ENCODE results near the gene SLC34A3. TPM values are rescaled to one million over a fixed set of nuclear protein-coding genes. Genes with fewer than 3 reads are reported as not detected.

SLC34A3 gene
- total and polyA plus RNA-seq, 2 donors = 0.05 TPM; not detected in 1

DNA sequence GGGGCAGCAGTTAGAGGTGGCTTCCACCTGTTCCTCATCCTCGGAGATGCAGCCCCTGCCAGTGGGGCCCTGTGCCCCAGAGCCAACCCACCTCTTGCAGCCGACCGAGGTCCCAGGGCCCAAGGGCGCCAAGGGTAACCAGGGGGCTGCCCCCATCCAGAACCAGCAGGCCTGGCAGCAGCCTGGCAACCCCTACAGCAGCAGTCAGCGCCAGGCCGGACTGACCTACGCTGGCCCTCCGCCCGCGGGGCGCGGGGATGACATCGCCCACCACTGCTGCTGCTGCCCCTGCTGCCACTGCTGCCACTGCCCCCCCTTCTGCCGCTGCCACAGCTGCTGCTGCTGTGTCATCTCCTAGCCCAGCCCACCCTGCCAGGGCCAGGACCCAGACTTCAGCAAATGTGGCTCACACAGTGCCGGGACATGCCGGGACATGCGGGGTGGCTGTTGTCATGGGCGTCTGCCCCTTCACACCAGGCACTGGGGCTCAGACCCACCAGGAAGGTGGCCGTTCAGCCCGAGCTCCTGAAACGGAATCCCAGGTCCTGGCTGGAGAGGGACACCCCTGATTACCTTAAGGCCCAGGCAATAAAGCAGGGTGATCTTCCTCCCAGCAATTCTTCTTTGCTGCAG is 4.9 kb upstream of the SLC34A3 start:
- Histone ChIP-seq H3K27ac (ENCODE audit: low read depth) (no peak overlapping the region), H3K4me3 (ENCODE audit: low read depth, low read length) (no peak overlapping the region), H3K4me1 (ENCODE audit: insufficient read depth) (peaks cover 2% of the 10 kb centered on the region), H3K36me3 (ENCODE audit: insufficient read depth) (no peaks in the 10 kb centered on the region)
- no peak for DNase-seq (ENCODE audit: extremely low spot score)
- 78% methylated on average over 21 of the region's 21 CpGs for WGBS

- H3K27ac ChIP-seq (ENCODE audit: low read depth) = no peak overlapping the region
These were observed 4.2 kb upstream of the SLC34A3 start for GRCh38 chr9:137226338-137227053.

DNA sequence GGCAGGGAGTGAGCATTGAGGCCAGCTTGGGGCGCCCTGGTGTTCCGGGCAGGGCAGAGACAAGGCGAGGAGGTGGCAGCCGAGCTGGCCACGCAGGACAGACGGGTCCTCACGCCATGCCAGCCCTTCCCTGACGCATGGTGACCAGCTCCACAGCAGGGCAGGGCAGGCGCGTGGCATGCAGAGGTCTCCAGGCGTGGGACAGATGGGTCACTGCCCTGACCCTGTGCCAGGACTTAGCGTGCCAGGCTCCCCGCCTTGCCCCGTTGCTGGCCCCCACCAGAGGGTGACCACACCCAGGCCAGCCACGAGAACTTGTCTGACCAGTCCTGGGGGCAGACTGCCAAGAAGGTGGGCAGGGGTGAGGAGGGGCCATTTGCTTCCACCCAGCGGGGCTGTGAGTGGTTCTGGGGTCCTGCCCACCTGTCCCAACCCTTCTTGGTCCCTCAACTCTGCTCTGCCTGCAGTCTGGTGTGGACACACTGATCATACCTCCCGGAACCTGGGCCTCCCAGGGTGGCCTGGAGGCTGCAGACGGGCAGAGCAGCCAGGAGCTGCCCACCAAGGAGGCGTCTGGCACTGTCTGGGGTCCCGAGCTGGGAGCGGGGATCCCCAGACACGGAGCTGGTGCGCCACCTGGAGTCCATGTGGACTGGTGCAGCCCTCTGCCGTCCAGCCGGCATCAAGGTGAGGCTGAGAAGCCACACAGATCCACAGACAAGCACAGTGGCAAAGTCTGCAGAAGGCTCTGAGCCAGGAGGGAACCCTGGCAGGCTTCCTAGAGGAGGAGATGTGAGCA is 3.4 kb upstream of the SLC34A3 start, which contains the start of gene RNF224:
TSS of gene RNF224 (plus strand) at position 449 of the 799 bp plus-strand sequence. CDS start 834 bp downstream, outside the sequence.
- H3K4me3 ChIP-seq (ENCODE audit: low read depth, low read length) = no peak within 1 kb of the TSS

More at GRCh38 chr9:137226338-137227053, 4.2 kb upstream of the SLC34A3 start:
- Histone ChIP-seq H3K36me3 (ENCODE audit: insufficient read depth) (no peaks in the 10 kb centered on the region), H3K4me1 (ENCODE audit: insufficient read depth) (peaks cover 2% of the 10 kb centered on the region), H3K4me3 (ENCODE audit: low read depth, low read length) (no peak overlapping the region)
- DNase-seq (ENCODE audit: extremely low spot score) = no peak
- 66% methylated on average over 18 of the region's 18 CpGs for WGBS

DNA sequence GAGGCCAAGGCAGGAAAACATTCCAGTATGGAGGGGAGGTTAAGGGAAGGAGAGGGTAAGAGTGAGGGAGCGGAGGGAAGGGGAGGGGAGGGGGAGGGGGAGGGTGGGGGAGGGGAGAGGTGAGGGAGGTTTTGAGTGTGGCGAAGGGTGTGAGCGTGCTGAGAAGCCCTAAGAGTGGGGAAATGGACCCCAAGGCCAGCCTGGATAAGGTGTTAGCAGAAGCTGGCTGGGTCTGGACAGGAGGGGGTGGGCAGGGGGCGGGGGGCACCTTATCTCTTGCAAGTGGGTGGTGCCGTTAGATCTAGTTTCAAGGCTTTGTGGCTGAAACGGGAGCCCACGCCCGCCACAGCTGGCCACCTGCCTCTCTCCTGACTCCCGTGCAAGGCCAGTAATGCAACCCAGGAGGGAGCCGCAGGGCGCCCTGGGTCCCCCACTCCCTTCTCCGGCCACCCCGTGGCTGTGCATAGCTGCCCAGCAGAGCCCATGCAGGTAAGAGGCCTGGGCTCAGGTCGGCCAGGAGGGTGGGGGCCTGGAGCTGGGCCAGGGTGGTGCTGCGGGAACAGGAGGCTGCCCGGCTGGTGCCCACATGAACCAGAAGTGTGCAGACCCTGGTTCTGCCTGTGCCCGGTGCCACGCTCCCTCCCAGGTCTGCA is 2.7 kb upstream of the SLC34A3 start:
- 36% methylated on average over 18 of the region's 18 CpGs for WGBS
- Histone ChIP-seq H3K36me3 (ENCODE audit: insufficient read depth) (no peaks in the 10 kb centered on the region), H3K4me1 (ENCODE audit: insufficient read depth) (peaks cover 2% of the 10 kb centered on the region), H3K27ac (ENCODE audit: low read depth) (no peak overlapping the region), H3K4me3 (ENCODE audit: low read depth, low read length) (no peak overlapping the region)
- DNase-seq (ENCODE audit: extremely low spot score) = no peak

More for the DNA sequence above, 3.4 kb upstream of the SLC34A3 start, which contains the start of gene RNF224:
- no peak for DNase-seq (ENCODE audit: extremely low spot score)
- 35% methylated on average over 25 of the region's 25 CpGs for WGBS
- Histone ChIP-seq H3K27ac (ENCODE audit: low read depth) (no peak within 1 kb of the TSS), H3K36me3 (ENCODE audit: insufficient read depth) (no peaks in the 10 kb centered on the region), H3K4me1 (ENCODE audit: insufficient read depth) (peaks cover 2% of the 10 kb centered on the region)

DNA sequence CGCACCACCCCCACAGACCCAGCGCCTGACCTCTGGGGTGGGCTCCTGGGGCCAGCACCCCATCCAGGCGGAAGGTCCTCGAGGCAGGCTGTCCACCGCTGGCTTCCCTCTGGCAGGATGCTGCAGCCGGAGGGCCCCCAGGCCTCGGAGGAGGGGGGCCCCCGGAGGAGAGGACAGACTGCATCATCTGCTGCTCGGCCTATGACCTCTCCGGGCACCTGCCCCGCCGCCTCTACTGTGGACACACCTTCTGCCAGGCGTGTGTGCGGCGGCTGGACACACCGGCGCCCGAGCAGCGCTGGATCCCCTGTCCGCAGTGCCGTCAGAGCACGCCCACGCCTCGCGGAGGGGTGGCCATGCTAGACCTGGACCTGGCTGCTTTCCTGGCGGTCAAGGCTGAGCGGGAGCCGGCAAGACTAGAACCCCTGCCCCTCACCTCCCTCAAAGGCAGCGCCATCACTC is 2.2 kb upstream of the SLC34A3 start:
- 71% methylated on average over 29 of the region's 29 CpGs for WGBS
- DNase-seq (ENCODE audit: extremely low spot score) = no peak
- Histone ChIP-seq H3K4me3 (ENCODE audit: low read depth, low read length) (no peak overlapping the region), H3K27ac (ENCODE audit: low read depth) (no peak overlapping the region), H3K36me3 (ENCODE audit: insufficient read depth) (no peaks in the 10 kb centered on the region), H3K4me1 (ENCODE audit: insufficient read depth) (peaks cover 2% of the 10 kb centered on the region)

DNA sequence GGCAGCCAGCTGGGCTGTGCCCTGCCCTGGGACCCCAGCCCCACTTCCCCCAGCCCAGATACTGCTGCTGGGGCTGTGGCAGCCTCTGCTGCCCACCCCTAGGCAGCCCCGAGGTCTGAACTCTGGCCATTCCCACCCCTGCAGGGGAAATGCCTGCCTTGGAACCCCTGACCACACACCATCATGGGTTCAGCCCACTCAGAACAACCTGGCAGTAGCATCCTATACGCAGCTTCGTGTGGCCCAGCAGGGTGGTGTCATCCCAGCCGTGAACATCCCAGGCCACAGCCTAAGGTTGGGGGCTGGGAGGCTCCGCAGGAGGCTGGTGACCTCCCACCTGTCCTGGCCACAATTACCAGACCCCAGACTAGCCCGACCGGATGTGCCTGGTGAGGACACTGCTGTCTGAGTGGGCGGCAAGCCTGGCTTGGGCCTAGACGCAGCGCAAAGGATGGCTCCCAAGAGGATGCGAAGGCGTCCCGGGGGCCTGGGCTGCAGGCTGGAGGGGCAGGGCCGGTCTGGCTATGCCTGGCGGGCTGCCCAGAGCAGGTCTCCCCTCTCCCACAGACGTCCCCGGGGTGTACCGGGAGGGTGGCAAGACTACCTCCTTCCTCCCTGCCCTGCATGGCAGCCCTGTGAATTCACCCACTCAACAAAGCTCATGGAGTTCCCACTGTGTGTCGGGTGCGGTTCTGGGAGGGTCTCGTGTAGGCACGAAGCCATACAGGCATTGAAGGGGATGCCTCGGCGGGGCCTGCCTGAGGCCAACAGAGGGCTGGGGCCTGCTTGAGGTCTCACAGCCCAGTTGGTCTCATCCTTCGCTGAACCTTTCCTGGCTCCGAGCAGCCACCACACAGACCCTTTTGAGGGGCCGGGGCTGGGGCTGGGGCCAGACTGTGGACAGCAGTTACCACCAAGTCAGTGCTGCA is 1.5 kb upstream of the SLC34A3 start:
- Histone ChIP-seq H3K4me1 (ENCODE audit: insufficient read depth) (no peaks in the 10 kb centered on the region), H3K36me3 (ENCODE audit: insufficient read depth) (no peaks in the 10 kb centered on the region), H3K4me3 (ENCODE audit: low read depth, low read length) (no peak overlapping the region), H3K27ac (ENCODE audit: low read depth) (no peak overlapping the region)
- WGBS = 57% methylated on average over 27 of the region's 27 CpGs
- DNase-seq (ENCODE audit: extremely low spot score) = no peak

GRCh38 chr9:137229903-137230704 is 597 bp upstream of the SLC34A3 start:
- no peaks in the 10 kb centered on the region for H3K4me1 ChIP-seq (ENCODE audit: insufficient read depth)
- no peak overlapping the region for H3K27ac ChIP-seq (ENCODE audit: low read depth)
- DNase-seq (ENCODE audit: extremely low spot score) = no peak
- no peaks in the 10 kb centered on the region for H3K36me3 ChIP-seq (ENCODE audit: insufficient read depth)
- WGBS = 60% methylated on average over 31 of the region's 31 CpGs
- no peak overlapping the region for H3K4me3 ChIP-seq (ENCODE audit: low read depth, low read length)

DNA sequence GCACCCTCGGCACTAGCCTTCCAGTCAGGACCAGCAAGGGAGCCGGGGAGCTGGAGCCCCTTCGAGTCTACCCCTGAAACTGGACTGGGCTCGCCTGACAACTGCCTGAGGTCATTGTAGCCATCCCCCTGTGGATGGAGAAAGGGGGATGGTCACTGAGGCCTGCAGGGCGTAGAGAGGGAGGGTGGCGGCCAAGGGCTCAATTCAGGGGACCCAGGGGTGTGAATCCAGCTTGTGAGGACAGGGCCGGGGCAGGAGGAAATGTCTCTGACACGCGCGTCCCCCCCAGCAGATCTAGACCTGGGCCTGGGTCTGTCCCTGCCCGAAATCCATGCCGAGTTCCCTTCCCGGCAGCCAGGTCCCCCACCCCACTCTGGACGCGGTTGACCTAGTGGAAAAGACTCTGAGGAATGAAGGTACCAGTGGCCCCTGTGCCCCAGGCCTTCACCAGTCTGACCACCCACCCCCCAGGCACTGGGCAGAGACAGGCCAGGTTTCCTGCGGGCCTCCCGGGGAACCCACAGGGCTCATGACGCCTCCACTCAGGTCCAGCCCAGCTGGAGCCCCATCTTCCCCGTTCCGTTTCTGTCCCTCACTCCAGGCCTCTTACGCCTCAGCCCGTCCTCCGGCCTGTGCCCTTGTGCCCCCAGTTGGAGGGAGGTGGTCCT is 805 bp downstream of the SLC34A3 start:
- 80% methylated on average over 23 of the region's 23 CpGs for WGBS
- DNase-seq (ENCODE audit: extremely low spot score) = no peak

GRCh38 chr9:137232101-137232500 is 1.4 kb downstream of the SLC34A3 start:
- no peak for DNase-seq (ENCODE audit: extremely low spot score)
- 73% methylated on average over 10 of the region's 10 CpGs for WGBS
- Histone ChIP-seq H3K4me3 (ENCODE audit: low read depth, low read length) (no peak overlapping the region), H3K27ac (ENCODE audit: low read depth) (no peak overlapping the region), H3K36me3 (ENCODE audit: insufficient read depth) (no peaks in the 10 kb centered on the region), H3K4me1 (ENCODE audit: insufficient read depth) (no peaks in the 10 kb centered on the region)

More for the DNA sequence above, 805 bp downstream of the SLC34A3 start:
- Histone ChIP-seq H3K4me1 (ENCODE audit: insufficient read depth) (no peaks in the 10 kb centered on the region), H3K27ac (ENCODE audit: low read depth) (no peak overlapping the region), H3K36me3 (ENCODE audit: insufficient read depth) (no peaks in the 10 kb centered on the region), H3K4me3 (ENCODE audit: low read depth, low read length) (no peak overlapping the region)

- Histone ChIP-seq H3K4me1 (ENCODE audit: insufficient read depth) (no peaks in the 10 kb centered on the region), H3K4me3 (ENCODE audit: low read depth, low read length) (no peak overlapping the region), H3K27ac (ENCODE audit: low read depth) (no peak overlapping the region), H3K36me3 (ENCODE audit: insufficient read depth) (no peaks in the 10 kb centered on the region)
- no peak for DNase-seq (ENCODE audit: extremely low spot score)
- 79% methylated on average over 24 of the region's 24 CpGs for WGBS
These were observed 1.8 kb downstream of the SLC34A3 start for GRCh38 chr9:137232510-137232909.

DNA sequence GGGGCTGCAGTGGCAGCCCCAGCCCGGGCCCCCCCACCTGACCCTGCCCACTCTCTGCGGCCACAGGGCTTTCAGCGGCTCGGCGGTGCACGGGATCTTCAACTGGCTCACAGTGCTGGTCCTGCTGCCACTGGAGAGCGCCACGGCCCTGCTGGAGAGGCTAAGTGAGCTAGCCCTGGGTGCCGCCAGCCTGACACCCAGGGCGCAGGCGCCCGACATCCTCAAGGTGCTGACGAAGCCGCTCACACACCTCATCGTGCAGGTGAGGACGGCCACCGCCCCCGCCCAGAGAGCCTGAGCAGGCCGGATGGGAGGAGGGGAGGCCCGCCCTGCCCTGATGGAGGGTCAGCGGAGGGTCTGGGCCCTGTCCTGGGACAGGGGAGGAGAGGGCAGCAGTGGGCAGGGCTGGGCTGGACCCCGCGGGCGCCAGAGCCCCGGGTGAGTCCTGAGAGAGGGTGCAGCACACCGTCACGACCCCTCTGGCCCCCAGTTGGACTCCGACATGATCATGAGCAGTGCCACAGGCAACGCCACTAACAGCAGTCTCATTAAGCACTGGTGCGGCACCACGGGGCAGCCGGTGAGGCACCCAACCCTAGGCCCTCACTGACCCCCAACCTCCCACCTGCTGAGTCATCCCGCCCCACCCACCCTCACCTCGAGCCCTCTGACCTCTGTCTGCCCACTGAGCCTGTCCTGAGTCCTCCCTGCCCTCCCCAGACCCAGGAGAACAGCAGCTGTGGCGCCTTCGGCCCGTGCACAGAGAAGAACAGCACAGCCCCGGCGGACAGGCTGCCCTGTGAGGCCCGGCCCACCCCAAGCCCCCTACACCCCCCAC is 2.7 kb downstream of the SLC34A3 start:
- no peaks in the 10 kb centered on the region for H3K4me1 ChIP-seq (ENCODE audit: insufficient read depth)
- H3K4me3 ChIP-seq (ENCODE audit: low read depth, low read length) = no peak overlapping the region
- WGBS = 78% methylated on average over 40 of the region's 40 CpGs
- no peak for DNase-seq (ENCODE audit: extremely low spot score)
- no peak overlapping the region for H3K27ac ChIP-seq (ENCODE audit: low read depth)
- H3K36me3 ChIP-seq (ENCODE audit: insufficient read depth) = no peaks in the 10 kb centered on the region
